CD1c-positive myeloid dendritic cell (primary cell): ENCODE data around the gene PLSCR5.
A peak's percentile ranks its signal among the peaks of the same experiment; 100 is the strongest.

ENCODE experiments used
- DNase-seq: peaks from one replicate; pipeline ENCODE4 v3.0.0-alpha.2; 2016; ENCODE audit errors: extremely low spot score

PLSCR5 gene

GRCh38 chr3:146544002-146544928 is 60.9 kb downstream of the PLSCR5 start, which contains the start of gene PLSCR1:
Gene PLSCR1 (minus strand): TSS chr3:146544607. CDS start chr3:146536552, 8,055 bp downstream.
- DNase-seq = peak; percentile 99

GRCh38 chr3:146543461-146544001 is 61.6 kb downstream of the PLSCR5 start:
- peak; percentile 39 for DNase-seq

GRCh38 chr3:146542978-146543377 is 62.2 kb downstream of the PLSCR5 start:
- no peak for DNase-seq

GRCh38 chr3:146542179-146542578 is 63.0 kb downstream of the PLSCR5 start:
- DNase-seq = peak; percentile 84

GRCh38 chr3:146540978-146541377 is 64.2 kb downstream of the PLSCR5 start:
- DNase-seq = no peak

GRCh38 chr3:146540236-146540635 is 64.9 kb downstream of the PLSCR5 start:
- peak; percentile 64 for DNase-seq

- DNase-seq = no peak
Measured at GRCh38 chr3:146539315-146539714, 65.8 kb downstream of the PLSCR5 start.

GRCh38 chr3:146537603-146538002 is 67.5 kb downstream of the PLSCR5 start:
- no peak for DNase-seq

GRCh38 chr3:146536681-146537080 is 68.5 kb downstream of the PLSCR5 start:
- no peak for DNase-seq
